GM06990 (cell line): ENCODE results near the gene NUP107.

Experiments used
- DNase-seq: peaks from one replicate; pipeline ENCODE4 v3.0.0-alpha.2; 2011; ENCODE audit not compliant: insufficient read length; ENCODE audit errors: extremely low read depth
- H3K27me3 ChIP-seq: replicated peaks from 2 replicates; pipeline ENCODE4 v1.6.0; 2011; ENCODE audit warnings: low read length; ENCODE audit not compliant: control insufficient read depth, insufficient read depth
- H3K36me3 ChIP-seq: 2 replicates; pipeline ENCODE4 v1.5.1; 2011; ENCODE audit warnings: low read length; ENCODE audit not compliant: control insufficient read depth, insufficient read depth
- H3K4me3 ChIP-seq: replicated peaks from 2 replicates; pipeline ENCODE4 v1.5.1; 2011; ENCODE audit warnings: low read depth, mild to moderate bottlenecking, control low read depth, low read length
- CTCF ChIP-seq: IDR thresholded peaks from 2 replicates; pipeline ENCODE4 v1.5.1; 2011; ENCODE audit warnings: low read length, control low read depth, mild to moderate bottlenecking, inconsistent platforms; ENCODE audit not compliant: insufficient read depth, poor library complexity, severe bottlenecking

Gene NUP107

GRCh38 chr12:68776976-68777610 is 90.3 kb downstream of the NUP107 start:
- Histone ChIP-seq H3K27me3 (no peaks in the 10 kb centered on the region), H3K36me3 (no peaks in the 10 kb centered on the region), H3K4me3 (no peak overlapping the region)
- no peak for TF ChIP-seq CTCF
- DNase-seq: no peak

- H3K36me3 ChIP-seq: no peaks in the 10 kb centered on the region
- H3K27me3 ChIP-seq: no peaks in the 10 kb centered on the region
- no peak for TF ChIP-seq CTCF
- no peak for DNase-seq
- H3K4me3 ChIP-seq: no peak overlapping the region
Observed at GRCh38 chr12:68779280-68779679, 92.5 kb downstream of the NUP107 start.

- no peaks in the 10 kb centered on the region for H3K36me3 ChIP-seq
- H3K4me3 ChIP-seq: no peak overlapping the region
- DNase-seq: no peak
- TF ChIP-seq CTCF: no peak
- no peaks in the 10 kb centered on the region for H3K27me3 ChIP-seq
Observed at GRCh38 chr12:68780731-68781130, 94.0 kb downstream of the NUP107 start.

GRCh38 chr12:68781728-68782127 is 95.0 kb downstream of the NUP107 start:
- no peak for DNase-seq
- no peaks in the 10 kb centered on the region for H3K27me3 ChIP-seq
- TF ChIP-seq CTCF: no peak
- no peaks in the 10 kb centered on the region for H3K36me3 ChIP-seq
- H3K4me3 ChIP-seq: no peak overlapping the region

GRCh38 chr12:68784015-68784414 is 97.2 kb downstream of the NUP107 start:
- TF ChIP-seq CTCF: no peak
- DNase-seq: no peak
- Histone ChIP-seq H3K4me3 (no peak overlapping the region), H3K27me3 (no peaks in the 10 kb centered on the region), H3K36me3 (no peaks in the 10 kb centered on the region)

GRCh38 chr12:68785358-68785757 is 98.6 kb downstream of the NUP107 start:
- TF ChIP-seq CTCF: no peak
- H3K4me3 ChIP-seq: no peak overlapping the region
- no peaks in the 10 kb centered on the region for H3K27me3 ChIP-seq
- no peaks in the 10 kb centered on the region for H3K36me3 ChIP-seq
- DNase-seq: no peak
